ENCODE data around the gene CISH. TPM values are rescaled to one million over a fixed set of nuclear protein-coding genes. Genes with fewer than 3 reads are reported as not detected.

Gene CISH
- total RNA-seq, 1 experiment from 2014 or later = 2.3 TPM

DNA sequence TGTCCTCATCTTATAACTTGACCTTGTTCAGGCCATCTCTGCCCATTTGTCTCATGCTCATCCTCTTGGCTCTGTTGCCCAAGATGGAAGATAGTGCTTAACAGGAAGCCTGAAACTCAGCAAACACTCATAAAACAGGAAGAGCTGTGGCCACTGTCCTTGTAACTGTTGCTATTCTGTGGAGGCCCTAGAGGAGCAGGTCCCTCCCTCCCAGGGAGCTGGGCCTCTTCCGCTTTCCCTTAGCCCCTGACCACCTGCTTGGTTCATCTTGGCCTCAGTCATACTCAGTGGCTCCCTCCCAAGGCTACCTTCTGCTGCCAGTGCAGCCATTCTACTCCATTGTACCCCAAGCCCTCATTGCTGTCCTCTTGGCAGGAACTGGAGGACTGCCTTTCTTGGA lies 8.8 kb upstream of the CISH start:
- no peaks in the 10 kb centered on the region for H4K20me1 ChIP-seq (ENCODE audit: low read length)
- DNase-seq (peak; percentile 28), ATAC-seq (peak; percentile 1; the same call in 1 of the 2 replicates)
- peak overlapping the region; percentile 93 for H3K4me2 ChIP-seq (ENCODE audit: low read length)
- H3K27me3 ChIP-seq (ENCODE audit: low read length) = no peaks in the 10 kb centered on the region
- H3K4me3 ChIP-seq (ENCODE audit: low read length) = peak overlapping the region; percentile 9; the same call in 1 of the 2 replicates
- no TSS peak for BruUV-seq (replicated peaks)
- peaks cover 17% of the 10 kb centered on the region; the same call in 1 of the 2 replicates for H3K36me3 ChIP-seq (ENCODE audit: low read depth, low read length)
- no peak overlapping the region for H2AFZ ChIP-seq (ENCODE audit: low read length)
- no peak overlapping the region for H3K9ac ChIP-seq (ENCODE audit: low read length)
- H3K9me3 ChIP-seq (ENCODE audit: low read length) = no peaks in the 10 kb centered on the region
- intact Hi-C loops (cut with micrococcal nuclease) = loop anchor here (5.0 kb wide), 1 partner anchor 352 kb away; no protein-coding TSS in a partner anchor
- H3K79me2 ChIP-seq (ENCODE audit: low read length) = peaks cover 83% of the 10 kb centered on the region
- peaks cover 75% of the 10 kb centered on the region for H3K4me1 ChIP-seq (ENCODE audit: insufficient read depth, low read length)
- peak overlapping the region; percentile 65 for H3K27ac ChIP-seq (ENCODE audit: low read length)
- no peaks in the 10 kb centered on the region for H3K9me2 ChIP-seq (replicated peaks; ENCODE audit: low read length)
- POLR2A ChIA-PET (ENCODE audit: unreplicated experiment) = no interaction called here
- CTCF ChIA-PET = no interaction called here
- peaks cover 4% of the 10 kb centered on the region for H3F3A ChIP-seq (ENCODE audit: low read length, unreplicated experiment)
- TF ChIP-seq EZH2 (IDR thresholded peaks at IDR 0.05; ENCODE audit: low read length, unreplicated experiment) (no peak), EZH2phosphoT487 (IDR thresholded peaks at IDR 0.05; ENCODE audit: borderline replicate concordance, low read length) (no peak)
- TF ChIP-seq, protein P1, sequence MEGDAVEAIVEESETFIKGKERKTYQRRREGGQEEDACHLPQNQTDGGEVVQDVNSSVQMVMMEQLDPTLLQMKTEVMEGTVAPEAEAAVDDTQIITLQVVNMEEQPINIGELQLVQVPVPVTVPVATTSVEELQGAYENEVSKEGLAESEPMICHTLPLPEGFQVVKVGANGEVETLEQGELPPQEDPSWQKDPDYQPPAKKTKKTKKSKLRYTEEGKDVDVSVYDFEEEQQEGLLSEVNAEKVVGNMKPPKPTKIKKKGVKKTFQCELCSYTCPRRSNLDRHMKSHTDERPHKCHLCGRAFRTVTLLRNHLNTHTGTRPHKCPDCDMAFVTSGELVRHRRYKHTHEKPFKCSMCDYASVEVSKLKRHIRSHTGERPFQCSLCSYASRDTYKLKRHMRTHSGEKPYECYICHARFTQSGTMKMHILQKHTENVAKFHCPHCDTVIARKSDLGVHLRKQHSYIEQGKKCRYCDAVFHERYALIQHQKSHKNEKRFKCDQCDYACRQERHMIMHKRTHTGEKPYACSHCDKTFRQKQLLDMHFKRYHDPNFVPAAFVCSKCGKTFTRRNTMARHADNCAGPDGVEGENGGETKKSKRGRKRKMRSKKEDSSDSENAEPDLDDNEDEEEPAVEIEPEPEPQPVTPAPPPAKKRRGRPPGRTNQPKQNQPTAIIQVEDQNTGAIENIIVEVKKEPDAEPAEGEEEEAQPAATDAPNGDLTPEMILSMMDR (conservative IDR thresholded peaks at IDR 0.05; ENCODE audit: low read depth, low read length) = no peak

DNA sequence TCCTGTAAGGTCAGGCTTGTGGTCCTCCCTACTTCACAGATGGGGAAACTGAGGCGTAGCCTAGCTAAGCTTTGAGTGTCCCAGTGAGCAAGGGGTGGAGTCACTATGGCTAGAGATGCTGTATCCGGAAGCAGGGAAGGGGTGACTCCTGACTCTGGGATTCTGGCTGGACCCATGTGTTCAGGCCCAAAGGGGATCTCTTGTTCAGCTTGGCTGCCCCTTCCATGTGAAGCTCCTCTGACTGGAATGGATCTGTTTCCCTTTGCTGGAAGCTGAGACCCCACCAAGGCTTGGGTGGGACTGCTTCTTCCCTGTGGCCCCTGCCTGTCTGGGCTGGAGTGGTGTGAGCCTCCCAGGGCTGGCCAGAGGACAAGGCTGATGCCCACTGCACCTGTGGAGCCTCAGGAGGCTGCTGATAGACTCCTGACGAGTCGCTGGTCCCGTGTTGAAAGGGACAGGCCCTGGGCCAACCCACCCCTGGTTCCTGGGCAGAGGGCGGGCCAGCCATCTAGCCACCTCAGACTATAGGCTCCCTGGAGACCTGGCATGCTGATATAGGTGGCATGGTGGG lies 6.4 kb upstream of the CISH start:
- ChIA-PET POLR2A (ENCODE audit: unreplicated experiment) (no interaction called here), CTCF (interaction anchor here (0.7 to 1.6 kb wide), 2 partner anchors 34 to 54 kb away, joined by 3 to 5 read pairs; no protein-coding TSS in a partner anchor)
- Histone ChIP-seq H4K20me1 (ENCODE audit: low read length) (no peaks in the 10 kb centered on the region), H3K27me3 (ENCODE audit: low read length) (no peaks in the 10 kb centered on the region), H3K27ac (ENCODE audit: low read length) (no peak overlapping the region), H3K4me3 (ENCODE audit: low read length) (peak overlapping the region; percentile 75), H3K4me2 (ENCODE audit: low read length) (peak overlapping the region; percentile 93), H3K36me3 (ENCODE audit: low read depth, low read length) (peaks cover 14% of the 10 kb centered on the region; the same call in 1 of the 2 replicates), H3K79me2 (ENCODE audit: low read length) (peaks cover 59% of the 10 kb centered on the region), H3K9ac (ENCODE audit: low read length) (peak overlapping the region; percentile 94), H3F3A (ENCODE audit: low read length, unreplicated experiment) (peaks cover 4% of the 10 kb centered on the region), H3K4me1 (ENCODE audit: insufficient read depth, low read length) (peaks cover 50% of the 10 kb centered on the region), H3K9me3 (ENCODE audit: low read length) (no peaks in the 10 kb centered on the region), H3K9me2 (replicated peaks; ENCODE audit: low read length) (no peaks in the 10 kb centered on the region), H2AFZ (ENCODE audit: low read length) (peak overlapping the region; percentile 93)
- intact Hi-C loops (cut with micrococcal nuclease) = loop anchor here (5.0 kb wide), 1 partner anchor 54 kb away; the partner anchor contains the start of gene DOCK3
- no peak for DNase-seq
- ATAC-seq = no peak
- TSS peak; percentile 54 for BruUV-seq (replicated peaks)
- TF ChIP-seq, protein P1 (conservative IDR thresholded peaks at IDR 0.05; ENCODE audit: low read depth, low read length) = no peak
- TF ChIP-seq EZH2phosphoT487 (IDR thresholded peaks at IDR 0.05; ENCODE audit: borderline replicate concordance, low read length) (no peak), EZH2 (IDR thresholded peaks at IDR 0.05; ENCODE audit: low read length, unreplicated experiment) (no peak)

Data from PC-3 (cell line).